ENCODE data around the gene NEIL1.

GRCh38 chr15:75355369-75355768 is 8.5 kb downstream of the NEIL1 start:
- TF ChIP-seq EP300 (IDR thresholded peaks at IDR 0.05) (no peak), ZNF302 (CRISPR knock-in tag; IDR thresholded peaks at IDR 0.05) (no peak), MAZ (IDR thresholded peaks at IDR 0.05; ENCODE audit: borderline replicate concordance, low read depth, low read length) (no peak), RFX5 (IDR thresholded peaks at IDR 0.05) (no peak), NFE2L2 (conservative IDR thresholded peaks at IDR 0.05; ENCODE audit: low read length) (no peak), CEBPB (IDR thresholded peaks at IDR 0.05) (no peak), RAD21 (conservative IDR thresholded peaks at IDR 0.05 in 1 of 2, IDR thresholded peaks at IDR 0.05 in 1 of 2) (no peak), POLR2A (IDR thresholded peaks at IDR 0.05; ENCODE audit: low read length) (no peak), SMC3 (IDR thresholded peaks at IDR 0.05) (no peak)
- TF ChIP-seq, protein P1, sequence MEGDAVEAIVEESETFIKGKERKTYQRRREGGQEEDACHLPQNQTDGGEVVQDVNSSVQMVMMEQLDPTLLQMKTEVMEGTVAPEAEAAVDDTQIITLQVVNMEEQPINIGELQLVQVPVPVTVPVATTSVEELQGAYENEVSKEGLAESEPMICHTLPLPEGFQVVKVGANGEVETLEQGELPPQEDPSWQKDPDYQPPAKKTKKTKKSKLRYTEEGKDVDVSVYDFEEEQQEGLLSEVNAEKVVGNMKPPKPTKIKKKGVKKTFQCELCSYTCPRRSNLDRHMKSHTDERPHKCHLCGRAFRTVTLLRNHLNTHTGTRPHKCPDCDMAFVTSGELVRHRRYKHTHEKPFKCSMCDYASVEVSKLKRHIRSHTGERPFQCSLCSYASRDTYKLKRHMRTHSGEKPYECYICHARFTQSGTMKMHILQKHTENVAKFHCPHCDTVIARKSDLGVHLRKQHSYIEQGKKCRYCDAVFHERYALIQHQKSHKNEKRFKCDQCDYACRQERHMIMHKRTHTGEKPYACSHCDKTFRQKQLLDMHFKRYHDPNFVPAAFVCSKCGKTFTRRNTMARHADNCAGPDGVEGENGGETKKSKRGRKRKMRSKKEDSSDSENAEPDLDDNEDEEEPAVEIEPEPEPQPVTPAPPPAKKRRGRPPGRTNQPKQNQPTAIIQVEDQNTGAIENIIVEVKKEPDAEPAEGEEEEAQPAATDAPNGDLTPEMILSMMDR (IDR thresholded peaks at IDR 0.05) = no peak
- TF ChIP-seq, protein P2, sequence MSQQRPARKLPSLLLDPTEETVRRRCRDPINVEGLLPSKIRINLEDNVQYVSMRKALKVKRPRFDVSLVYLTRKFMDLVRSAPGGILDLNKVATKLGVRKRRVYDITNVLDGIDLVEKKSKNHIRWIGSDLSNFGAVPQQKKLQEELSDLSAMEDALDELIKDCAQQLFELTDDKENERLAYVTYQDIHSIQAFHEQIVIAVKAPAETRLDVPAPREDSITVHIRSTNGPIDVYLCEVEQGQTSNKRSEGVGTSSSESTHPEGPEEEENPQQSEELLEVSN (IDR thresholded peaks at IDR 0.05; ENCODE audit: borderline replicate concordance, low read depth) = no peak

Measured in A549 (cell line).